DOHH2 (cell line): Measurements from ENCODE around the gene C19orf53.

Experiments
- H3F3A ChIP-seq: fragments of 200-600 bp; sonication (generic), shearing (Covaris generic); 2 replicates; pipeline ENCODE4 v1.6.0; 2016; ENCODE audit warnings: antibody characterized with exemption, mild to moderate bottlenecking; ENCODE audit not compliant: control insufficient read depth, insufficient read depth
- H3K27ac ChIP-seq: fragments of 200-600 bp; sonication (generic); 2 replicates; pipeline ENCODE4 v1.5.1; 2014; ENCODE audit warnings: low read depth, mild to moderate bottlenecking, low read length, moderate library complexity
- H3K27me3 ChIP-seq: fragments of 200-600 bp; sonication (generic); 2 replicates; pipeline ENCODE4 v1.6.1; 2014; ENCODE audit warnings: mild to moderate bottlenecking, low read length, mixed read lengths; ENCODE audit not compliant: control insufficient read depth
- H3K36me3 ChIP-seq: fragments of 200-600 bp; sonication (generic); 2 replicates; pipeline ENCODE4 v1.6.1; 2014; ENCODE audit warnings: mild to moderate bottlenecking, low read length, moderate library complexity, mixed read lengths; ENCODE audit not compliant: control insufficient read depth
- H3K4me1 ChIP-seq: fragments of 200-600 bp; sonication (generic); 2 replicates; pipeline ENCODE4 v1.6.1; 2014; ENCODE audit warnings: mild to moderate bottlenecking, low read length, mixed read lengths; ENCODE audit not compliant: control insufficient read depth
- H3K4me2 ChIP-seq: fragments of 200-600 bp; sonication (generic); 2 replicates; pipeline ENCODE4 v1.6.0; 2014; ENCODE audit warnings: mild to moderate bottlenecking, low read length, moderate library complexity
- H3K4me3 ChIP-seq: fragments of 200-600 bp; sonication (generic); 2 replicates; pipeline ENCODE4 v1.5.1; 2014; ENCODE audit warnings: mild to moderate bottlenecking, low read length, mixed read lengths
- H3K79me2 ChIP-seq: fragments of 200-600 bp; sonication (generic); 2 replicates; pipeline ENCODE4 v1.6.1; 2014; ENCODE audit warnings: mild to moderate bottlenecking, low read length, mixed read lengths; ENCODE audit not compliant: control insufficient read depth
- H3K9me2 ChIP-seq: fragments of 200-600 bp; sonication (generic); replicated peaks from 2 replicates; pipeline ENCODE4 v1.6.1; 2014; ENCODE audit warnings: mild to moderate bottlenecking, low read length, mixed read lengths; ENCODE audit not compliant: control insufficient read depth
- H3K9me3 ChIP-seq: fragments of 200-600 bp; sonication (generic); 2 replicates; pipeline ENCODE4 v1.6.1; 2014; ENCODE audit warnings: antibody characterized with exemption, low read length, mixed read lengths; ENCODE audit not compliant: control insufficient read depth, insufficient read depth
- H4K20me1 ChIP-seq: fragments of 200-600 bp; sonication (generic); 2 replicates; pipeline ENCODE4 v1.6.0; 2014; ENCODE audit warnings: low read depth, mild to moderate bottlenecking, antibody characterized with exemption, low read length, moderate library complexity; ENCODE audit not compliant: control insufficient read depth, insufficient read depth
- CTCF ChIP-seq: fragments of 200-600 bp; sonication (generic); IDR thresholded peaks from one replicate; pipeline ENCODE4 v1.5.1; 2014; ENCODE audit warnings: antibody characterized with exemption, mild to moderate bottlenecking, low read depth, low read length; ENCODE audit not compliant: poor library complexity, severe bottlenecking
- EZH2phosphoT487 ChIP-seq: fragments of 200-600 bp; sonication (generic); IDR thresholded peaks from 2 replicates; pipeline ENCODE4 v1.6.1; 2017; ENCODE audit warnings: borderline replicate concordance, mild to moderate bottlenecking, antibody characterized with exemption, low read length, moderate library complexity, mixed read lengths

C19orf53 gene

GRCh38 chr19:13734751-13735150 lies 39.5 kb upstream of the C19orf53 start:
- Histone ChIP-seq H4K20me1 (no peaks in the 10 kb centered on the region), H3K4me3 (no peak overlapping the region), H3K36me3 (no peaks in the 10 kb centered on the region), H3K27ac (no peak overlapping the region), H3K9me2 (no peaks in the 10 kb centered on the region), H3K27me3 (no peaks in the 10 kb centered on the region), H3K79me2 (no peaks in the 10 kb centered on the region), H3F3A (peaks cover 14% of the 10 kb centered on the region), H3K4me1 (peaks cover 23% of the 10 kb centered on the region), H3K9me3 (no peaks in the 10 kb centered on the region), H3K4me2 (no peak overlapping the region)
- no peak for TF ChIP-seq CTCF
- TF ChIP-seq EZH2phosphoT487: no peak

- Histone ChIP-seq H4K20me1 (no peaks in the 10 kb centered on the region), H3K36me3 (no peaks in the 10 kb centered on the region), H3K27me3 (no peaks in the 10 kb centered on the region), H3K79me2 (no peaks in the 10 kb centered on the region), H3K27ac (no peak overlapping the region), H3K4me3 (no peak overlapping the region), H3K4me1 (no peaks in the 10 kb centered on the region), H3F3A (no peaks in the 10 kb centered on the region), H3K4me2 (no peak overlapping the region), H3K9me3 (no peaks in the 10 kb centered on the region), H3K9me2 (no peaks in the 10 kb centered on the region)
- TF ChIP-seq EZH2phosphoT487 (no peak), CTCF (no peak)
Observed at GRCh38 chr19:13738073-13738472, 36.2 kb upstream of the C19orf53 start.

GRCh38 chr19:13741893-13742292 lies 32.4 kb upstream of the C19orf53 start:
- H3F3A ChIP-seq: no peaks in the 10 kb centered on the region
- TF ChIP-seq CTCF (no peak), EZH2phosphoT487 (no peak)
- no peak overlapping the region for H3K27ac ChIP-seq

GRCh38 chr19:13742756-13743155 lies 31.5 kb upstream of the C19orf53 start:
- H3K4me3 ChIP-seq: no peak overlapping the region
- H3K4me2 ChIP-seq: no peak overlapping the region
- H3K9me2 ChIP-seq: no peaks in the 10 kb centered on the region
- no peaks in the 10 kb centered on the region for H3K36me3 ChIP-seq
- no peaks in the 10 kb centered on the region for H3K27me3 ChIP-seq
- no peak for TF ChIP-seq EZH2phosphoT487
- no peak for TF ChIP-seq CTCF
- H3K79me2 ChIP-seq: no peaks in the 10 kb centered on the region
- peaks cover 8% of the 10 kb centered on the region for H3K4me1 ChIP-seq
- H3K9me3 ChIP-seq: no peaks in the 10 kb centered on the region; the same call in 1 of the 2 replicates
- H3K27ac ChIP-seq: no peak overlapping the region
- no peaks in the 10 kb centered on the region for H4K20me1 ChIP-seq
- H3F3A ChIP-seq: no peaks in the 10 kb centered on the region

More at GRCh38 chr19:13741893-13742292, 32.4 kb upstream of the C19orf53 start:
- Histone ChIP-seq H3K9me2 (no peaks in the 10 kb centered on the region), H3K79me2 (no peaks in the 10 kb centered on the region), H3K36me3 (no peaks in the 10 kb centered on the region), H3K27me3 (no peaks in the 10 kb centered on the region), H3K9me3 (no peaks in the 10 kb centered on the region), H3K4me1 (peaks cover 2% of the 10 kb centered on the region), H3K4me2 (no peak overlapping the region), H4K20me1 (no peaks in the 10 kb centered on the region), H3K4me3 (no peak overlapping the region)
